Mucosa of rectum (tissue), 2 donors: ENCODE data around the gene VAMP1.

Experiments
- H3K27ac ChIP-seq, 2 donors: one replicate each; pipeline ENCODE4 v1.7.0; 2013; ENCODE audit warnings: inconsistent platforms in 2 of 2, low read depth in 2 of 2, low read length in 2 of 2
- H3K27me3 ChIP-seq, 2 donors: one replicate each; pipeline ENCODE4 v1.7.0; 2013; ENCODE audit warnings: low read length in 2 of 2; ENCODE audit not compliant: control insufficient read depth in 2 of 2, insufficient read depth in 2 of 2
- H3K36me3 ChIP-seq, 2 donors: one replicate each; pipeline ENCODE4 v1.7.0; 2013; ENCODE audit warnings: low read length in 2 of 2; ENCODE audit not compliant: control insufficient read depth in 2 of 2, insufficient read depth in 2 of 2
- H3K4me1 ChIP-seq, 2 donors: one replicate each; pipeline ENCODE4 v1.7.0; 2013; ENCODE audit warnings: low read length in 2 of 2, mild to moderate bottlenecking in 1 of 2; ENCODE audit not compliant: control insufficient read depth in 2 of 2, insufficient read depth in 2 of 2
- H3K4me3 ChIP-seq, 2 donors: one replicate each; pipeline ENCODE4 v1.7.0; 2013; ENCODE audit warnings: low read length in 2 of 2
- H3K9ac ChIP-seq, 2 donors: one replicate each; pipeline ENCODE4 v1.7.0; 2013; ENCODE audit warnings: low read length in 2 of 2, low read depth in 1 of 2, mild to moderate bottlenecking in 1 of 2
- H3K9me3 ChIP-seq, 2 donors: one replicate each; pipeline ENCODE4 v1.7.0; 2013; ENCODE audit warnings: low read length in 2 of 2; ENCODE audit not compliant: control insufficient read depth in 2 of 2
- donor health status: healthy.
- donor health status: Normal muscosa, but diverticular disease.

The VAMP1 gene

DNA sequence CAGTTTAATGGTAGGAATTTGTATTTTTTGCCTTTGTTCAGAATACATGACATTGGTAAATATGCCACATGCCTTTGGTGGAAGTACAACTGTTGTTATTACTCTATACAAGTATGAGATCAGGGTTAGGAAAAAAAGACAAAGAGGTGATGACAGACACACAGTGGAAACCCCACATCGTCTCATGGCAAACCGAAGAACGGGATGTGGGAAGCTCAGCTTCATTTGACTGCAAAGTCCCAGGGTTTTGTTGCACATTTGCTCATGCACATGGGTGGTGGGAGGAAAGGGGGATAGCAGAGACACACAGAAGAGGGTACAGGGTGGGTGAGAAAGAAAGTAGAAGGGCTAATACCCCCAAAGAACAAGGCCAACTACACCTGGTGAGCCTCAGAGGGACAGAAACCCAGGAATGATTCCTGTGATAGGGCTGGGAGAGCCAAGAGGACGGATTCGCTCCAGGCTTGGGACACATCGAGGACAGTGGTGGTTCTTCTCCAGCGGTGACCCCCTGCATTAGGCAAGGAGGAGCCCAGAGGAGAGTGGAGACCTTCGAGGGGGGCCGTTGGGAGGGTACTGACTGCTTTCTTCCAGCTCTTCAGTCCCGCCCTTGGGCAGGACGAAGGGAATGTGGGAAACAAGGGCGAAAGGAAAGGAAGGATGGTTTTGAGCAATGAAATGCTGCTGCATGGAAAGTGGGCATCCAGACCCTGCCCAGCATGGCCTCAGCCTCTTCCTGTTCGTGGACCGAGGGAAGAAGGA lies 8.1 kb downstream of the VAMP1 start:
- Histone ChIP-seq H3K36me3 (peaks cover 77 to 79% of the 10 kb centered on the region in 2 donors), H3K27ac (peak overlapping the region; percentile 65 to 82), H3K9ac (peak overlapping the region in 1 of 2 donors; percentile 49), H3K4me1 (peaks cover 17 to 33% of the 10 kb centered on the region in 2 donors), H3K27me3 (no peaks in the 10 kb centered on the region), H3K4me3 (peak overlapping the region in 1 of 2 donors; percentile 13), H3K9me3 (no peaks in the 10 kb centered on the region)

DNA sequence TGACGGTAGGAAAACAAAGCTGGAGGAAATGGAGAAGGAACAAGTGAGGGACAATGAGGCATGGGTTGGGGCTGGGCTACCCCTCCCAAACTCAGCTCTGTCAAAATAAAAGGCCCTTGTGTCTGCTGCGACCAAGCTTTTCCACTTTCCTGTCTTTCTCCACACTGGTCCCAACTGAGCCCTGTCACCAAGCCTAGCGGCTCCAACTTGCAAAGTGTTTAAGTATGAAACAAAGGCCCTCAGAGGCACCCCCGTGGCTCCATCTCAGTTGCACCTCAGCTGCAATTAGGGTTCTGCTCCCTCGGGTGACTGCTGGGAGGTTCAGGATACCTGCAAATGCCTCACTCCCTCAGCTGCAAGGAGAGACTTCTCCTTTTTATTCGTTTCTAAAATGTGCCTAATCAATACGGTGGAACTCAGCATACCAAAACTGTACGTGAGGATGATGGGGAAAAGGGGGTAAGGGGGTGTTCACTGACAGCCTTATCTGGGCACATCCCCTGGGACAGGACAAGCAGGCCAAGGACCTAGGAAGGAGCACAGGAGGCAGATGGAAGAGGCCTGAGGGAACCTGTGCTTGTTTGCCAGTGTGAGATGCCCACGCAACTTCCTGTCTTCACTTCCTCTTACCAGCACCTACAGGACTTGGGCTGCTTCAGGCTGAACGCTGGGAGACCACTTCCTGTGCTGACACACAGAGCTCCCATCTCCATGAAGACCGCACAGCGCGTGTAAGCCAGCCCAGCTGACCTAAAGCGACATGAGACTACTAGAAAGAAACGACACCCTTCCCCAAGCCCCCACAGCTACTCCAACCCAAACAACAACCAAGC lies 8.9 kb downstream of the VAMP1 start:
- Histone ChIP-seq H3K4me1 (peaks cover 17 to 32% of the 10 kb centered on the region in 2 donors), H3K4me3 (peak overlapping the region in 1 of 2 donors; percentile 43), H3K9me3 (no peaks in the 10 kb centered on the region), H3K36me3 (peaks cover 84 to 85% of the 10 kb centered on the region in 2 donors), H3K9ac (peak overlapping the region in 1 of 2 donors; percentile 53), H3K27ac (peak overlapping the region; percentile 68 to 82), H3K27me3 (no peaks in the 10 kb centered on the region)

DNA sequence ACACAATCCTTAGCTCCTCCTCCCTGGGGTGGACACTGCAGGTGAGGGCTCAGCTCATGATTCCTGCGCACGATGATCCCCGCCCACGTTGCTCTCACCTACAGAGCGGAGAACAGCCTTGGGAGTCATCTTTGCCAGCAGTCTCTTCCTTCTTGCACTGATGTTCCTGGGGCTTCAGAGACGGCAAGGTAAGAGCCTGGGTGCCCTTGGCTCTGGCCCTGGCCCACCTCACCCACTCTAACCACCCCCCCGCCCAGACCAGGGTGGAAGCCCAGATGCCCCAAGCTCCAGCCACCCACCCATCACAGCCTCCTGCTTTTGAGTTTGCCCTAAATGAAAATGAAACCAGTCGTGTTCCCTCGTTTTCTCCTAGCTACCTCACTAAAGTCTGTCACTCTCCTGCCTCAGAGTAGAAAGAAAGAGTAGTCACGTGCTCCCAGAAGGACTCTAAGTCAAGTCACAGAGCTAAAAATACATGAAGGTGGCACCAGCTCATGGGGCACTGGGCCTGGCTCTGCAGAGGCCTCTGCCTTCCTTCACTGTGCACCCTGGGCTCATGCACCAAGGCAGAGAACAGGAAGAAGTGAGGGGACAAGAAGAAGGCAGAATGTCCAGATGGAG lies 9.6 kb downstream of the VAMP1 start:
- H3K27me3 ChIP-seq = no peaks in the 10 kb centered on the region
- H3K27ac ChIP-seq = peak overlapping the region; percentile 68 to 82
- H3K9me3 ChIP-seq = no peaks in the 10 kb centered on the region
- peaks cover 17 to 32% of the 10 kb centered on the region in 2 donors for H3K4me1 ChIP-seq
- H3K36me3 ChIP-seq = peaks cover 79 to 80% of the 10 kb centered on the region in 2 donors
- peak overlapping the region in 1 of 2 donors; percentile 29 for H3K9ac ChIP-seq
- peak overlapping the region in 1 of 2 donors; percentile 43 for H3K4me3 ChIP-seq

DNA sequence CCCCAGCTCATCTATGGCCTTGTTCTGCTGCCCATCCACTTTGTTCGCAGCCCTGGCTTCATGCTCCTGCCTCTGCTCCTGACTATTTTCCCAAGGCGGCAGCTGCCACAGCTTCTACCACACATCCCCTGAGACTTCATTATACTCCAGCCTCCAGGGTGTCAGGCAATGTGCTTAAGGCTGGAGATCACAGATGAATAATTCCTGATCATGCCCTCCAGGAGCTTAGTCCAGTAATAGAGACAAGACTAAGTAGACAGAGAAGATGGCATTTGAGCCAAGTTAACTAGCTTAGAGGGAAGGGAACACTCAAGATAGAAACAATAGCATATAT lies 11.5 kb downstream of the VAMP1 start:
- H3K4me3 ChIP-seq = no peak overlapping the region
- no peaks in the 10 kb centered on the region for H3K9me3 ChIP-seq
- peaks cover 78 to 80% of the 10 kb centered on the region in 2 donors for H3K36me3 ChIP-seq
- H3K27me3 ChIP-seq = no peaks in the 10 kb centered on the region
- H3K4me1 ChIP-seq = peaks cover 17 to 29% of the 10 kb centered on the region in 2 donors
- no peak overlapping the region for H3K27ac ChIP-seq
- H3K9ac ChIP-seq = no peak overlapping the region

DNA sequence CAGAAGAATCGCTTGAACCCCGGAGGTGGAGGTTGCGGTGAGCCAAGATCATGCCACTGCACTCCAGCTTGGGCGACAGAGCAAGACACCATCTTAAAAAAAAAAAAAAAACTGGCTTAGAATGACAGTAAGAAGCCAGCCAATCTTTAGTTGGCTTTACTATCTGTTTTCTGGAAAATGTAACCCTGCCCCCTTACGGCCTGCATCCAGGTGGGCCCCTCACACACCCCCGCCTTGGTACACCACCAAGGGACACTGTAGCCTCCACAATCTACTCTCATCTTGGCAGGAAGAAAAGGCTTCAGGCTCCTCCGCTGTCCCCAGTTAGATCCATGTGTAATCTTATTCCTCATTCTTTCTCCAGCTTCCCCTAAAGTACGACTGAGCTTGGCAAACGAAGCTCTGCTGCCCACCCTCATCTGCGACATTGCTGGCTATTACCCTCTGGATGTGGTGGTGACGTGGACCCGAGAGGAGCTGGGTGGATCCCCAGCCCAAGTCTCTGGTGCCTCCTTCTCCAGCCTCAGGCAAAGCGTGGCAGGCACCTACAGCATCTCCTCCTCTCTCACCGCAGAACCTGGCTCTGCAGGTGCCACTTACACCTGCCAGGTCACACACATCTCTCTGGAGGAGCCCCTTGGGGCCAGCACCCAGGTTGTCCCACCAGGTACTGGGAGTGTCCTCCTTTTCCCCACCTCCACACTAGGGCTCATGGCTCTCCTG lies 12.0 kb downstream of the VAMP1 start:
- no peaks in the 10 kb centered on the region for H3K27me3 ChIP-seq
- H3K36me3 ChIP-seq = peaks cover 74 to 80% of the 10 kb centered on the region in 2 donors
- peaks cover 18 to 31% of the 10 kb centered on the region in 2 donors for H3K4me1 ChIP-seq
- H3K9me3 ChIP-seq = no peaks in the 10 kb centered on the region
- H3K27ac ChIP-seq = no peak overlapping the region
- no peak overlapping the region for H3K4me3 ChIP-seq
- H3K9ac ChIP-seq = no peak overlapping the region

DNA sequence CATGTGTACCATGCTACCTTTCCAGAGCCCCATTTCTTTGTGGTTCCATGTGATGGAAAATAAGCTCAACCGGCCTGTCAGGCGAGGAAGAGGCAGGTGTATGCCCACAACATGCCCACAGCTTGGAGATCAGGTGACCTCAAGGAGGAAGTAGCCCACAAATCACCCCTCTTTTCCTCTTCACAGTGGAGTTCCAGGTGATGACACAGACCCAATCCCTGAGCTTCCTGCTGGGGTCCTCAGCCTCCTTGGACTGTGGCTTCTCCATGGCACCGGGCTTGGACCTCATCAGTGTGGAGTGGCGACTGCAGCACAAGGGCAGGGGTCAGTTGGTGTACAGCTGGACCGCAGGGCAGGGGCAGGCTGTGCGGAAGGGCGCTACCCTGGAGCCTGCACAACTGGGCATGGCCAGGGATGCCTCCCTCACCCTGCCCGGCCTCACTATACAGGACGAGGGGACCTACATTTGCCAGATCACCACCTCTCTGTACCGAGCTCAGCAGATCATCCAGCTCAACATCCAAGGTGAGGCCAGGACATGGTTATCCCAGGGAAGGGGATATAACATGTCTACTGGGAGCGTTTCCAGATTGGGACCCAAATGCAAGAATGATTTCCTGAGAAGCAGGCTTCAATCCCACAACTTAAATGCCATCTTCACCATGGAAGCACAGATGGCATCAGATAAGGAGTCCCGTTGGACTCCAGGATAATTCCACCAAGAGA lies 13.1 kb downstream of the VAMP1 start:
- H3K4me1 ChIP-seq = peaks cover 19 to 32% of the 10 kb centered on the region in 2 donors
- H3K36me3 ChIP-seq = peaks cover 68 to 73% of the 10 kb centered on the region in 2 donors
- H3K27me3 ChIP-seq = no peaks in the 10 kb centered on the region
- H3K27ac ChIP-seq = no peak overlapping the region
- H3K9ac ChIP-seq = no peak overlapping the region
- no peaks in the 10 kb centered on the region for H3K9me3 ChIP-seq
- no peak overlapping the region for H3K4me3 ChIP-seq

DNA sequence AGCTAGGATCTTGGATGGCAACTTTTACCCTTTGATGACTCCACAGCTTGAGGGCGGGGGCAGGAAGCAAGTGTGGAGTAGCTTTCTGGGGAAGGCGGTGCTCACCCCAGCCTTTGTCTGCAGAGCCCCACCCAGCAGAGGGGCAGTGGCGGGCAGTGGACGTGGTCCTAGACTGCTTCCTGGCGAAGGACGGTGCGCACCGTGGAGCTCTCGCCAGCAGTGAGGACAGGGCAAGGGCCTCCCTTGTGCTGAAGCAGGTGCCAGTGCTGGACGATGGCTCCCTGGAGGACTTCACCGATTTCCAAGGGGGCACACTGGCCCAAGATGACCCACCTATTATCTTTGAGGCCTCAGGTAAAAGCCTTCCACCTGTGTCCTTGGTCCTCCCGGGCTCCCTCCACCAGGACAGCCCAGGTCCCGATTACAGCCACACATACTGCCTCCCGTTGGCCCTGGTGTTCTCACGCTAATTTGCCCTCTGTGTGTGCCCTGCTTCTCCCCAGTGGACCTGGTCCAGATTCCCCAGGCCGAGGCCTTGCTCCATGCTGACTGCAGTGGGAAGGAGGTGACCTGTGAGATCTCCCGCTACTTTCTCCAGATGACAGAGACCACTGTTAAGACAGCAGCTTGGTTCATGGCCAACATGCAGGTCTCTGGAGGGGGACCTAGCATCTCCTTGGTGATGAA lies 17.4 kb downstream of the VAMP1 start:
- Histone ChIP-seq H3K36me3 (peaks cover 31 to 37% of the 10 kb centered on the region in 2 donors), H3K9ac (peak overlapping the region; percentile 97 to 99), H3K27ac (peak overlapping the region; percentile 93 to 99), H3K9me3 (no peaks in the 10 kb centered on the region), H3K27me3 (no peaks in the 10 kb centered on the region), H3K4me3 (peak overlapping the region; percentile 79 to 95), H3K4me1 (peaks cover 28 to 32% of the 10 kb centered on the region in 2 donors)

DNA sequence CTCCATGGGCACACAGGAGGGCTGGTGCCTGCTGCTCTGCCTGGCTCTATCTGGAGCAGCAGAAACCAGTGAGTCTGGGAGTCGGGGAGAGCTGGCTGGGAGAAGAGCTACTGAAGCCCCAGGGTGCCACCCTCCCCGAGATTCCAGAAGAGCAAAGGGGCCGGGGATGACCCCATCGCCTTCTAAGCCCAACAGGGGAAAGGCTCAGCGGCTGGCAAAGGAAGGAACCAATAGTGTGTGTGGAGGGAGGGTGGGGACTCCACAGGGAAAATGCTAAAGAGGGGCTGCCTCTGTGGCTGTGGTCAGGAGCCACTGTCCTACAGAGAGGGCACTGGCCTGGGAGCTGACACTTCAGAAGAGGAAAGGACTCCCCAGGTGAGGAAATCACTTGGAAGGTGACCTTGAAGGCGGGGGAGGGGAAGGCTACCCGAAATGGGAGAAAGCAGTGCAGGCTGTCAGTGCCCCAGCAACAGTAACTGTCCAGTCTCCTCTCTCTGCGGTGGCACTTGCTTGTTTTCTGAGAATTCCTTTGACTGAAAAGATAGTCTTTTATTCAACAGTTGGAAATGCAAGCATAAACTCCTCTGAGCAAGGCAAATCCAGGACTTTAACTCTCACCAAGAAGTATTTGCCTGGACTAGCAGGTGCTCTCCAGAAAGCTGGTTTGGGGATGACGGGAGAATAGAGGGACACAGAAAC lies 18.1 kb downstream of the VAMP1 start:
- Histone ChIP-seq H3K9ac (peak overlapping the region; percentile 97 to 99), H3K9me3 (no peaks in the 10 kb centered on the region), H3K27me3 (no peaks in the 10 kb centered on the region), H3K4me3 (peak overlapping the region; percentile 79 to 95), H3K4me1 (peaks cover 28 to 32% of the 10 kb centered on the region in 2 donors), H3K27ac (peak overlapping the region; percentile 93 to 99), H3K36me3 (peaks cover 26 to 32% of the 10 kb centered on the region in 2 donors)
